ENCODE measurements around the gene TMEM260.

Gene TMEM260

DNA sequence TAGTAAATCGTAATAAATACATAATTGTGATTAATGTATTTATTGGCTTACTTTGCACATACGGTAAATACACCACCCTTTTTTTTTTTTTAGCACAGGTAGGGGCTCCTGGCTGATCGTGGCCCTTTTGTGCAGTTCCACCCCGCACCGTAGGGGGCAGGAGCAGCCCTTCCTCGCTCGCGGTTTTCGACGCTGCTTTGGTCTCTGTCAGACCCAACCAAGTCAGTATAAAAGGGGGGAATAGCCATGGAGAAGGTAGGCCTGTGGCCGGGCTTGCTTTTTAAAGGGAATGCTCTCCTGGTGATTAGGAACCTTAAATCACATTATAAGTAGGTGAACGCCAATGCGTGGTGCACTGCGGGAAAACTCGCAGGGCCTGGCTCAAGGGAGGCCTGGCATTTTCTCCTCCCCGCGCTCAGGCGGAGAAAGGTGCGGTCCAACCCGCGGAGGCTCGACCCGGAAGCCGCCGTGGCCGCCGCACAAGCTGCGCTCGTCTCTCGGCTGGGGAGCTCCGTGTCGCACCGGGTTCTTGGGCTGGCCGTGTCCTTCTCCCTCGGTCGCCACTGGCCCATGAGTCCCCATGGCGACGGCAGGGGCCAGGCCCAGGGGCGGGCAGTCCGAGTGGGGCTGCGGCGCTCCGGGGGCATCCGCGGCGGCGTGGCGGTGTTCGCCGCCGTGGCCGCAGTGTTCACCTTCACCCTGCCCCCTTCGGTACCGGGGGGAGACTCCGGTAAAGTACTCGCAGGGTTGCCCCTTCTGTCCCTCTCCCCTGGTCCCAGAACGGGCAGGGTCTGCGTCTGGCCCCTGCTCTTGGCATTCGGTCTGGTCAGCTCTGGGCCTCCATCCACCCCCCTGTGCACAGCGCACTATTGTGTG lies at the start of gene TMEM260:
Gene TMEM260, plus strand, starts transcription at position 454 of the 876 bp plus-strand sequence. Its CDS starts 117 bp downstream, at position 571.
- peak; percentile 77 to 85 for DNase-seq (ENCODE audit: low read depth in 2 of 2)

DNA sequence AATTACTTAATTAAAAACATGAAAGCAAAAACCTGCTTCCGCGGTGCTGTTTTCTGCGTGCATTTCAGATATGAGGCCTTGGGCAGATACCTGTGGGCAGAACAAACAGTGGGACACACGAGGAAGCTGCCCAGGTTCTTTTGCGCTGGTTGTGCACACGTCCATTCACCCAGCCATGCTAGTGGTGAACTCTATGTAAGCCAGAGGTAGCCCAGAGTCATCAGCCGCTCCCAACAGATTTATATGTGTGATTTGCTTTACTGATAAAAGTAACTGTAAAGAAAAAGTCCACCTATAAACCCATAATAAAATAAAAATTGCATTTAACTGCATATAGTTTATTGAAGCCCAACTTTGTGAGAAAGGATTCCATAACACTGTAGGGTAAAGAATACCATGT lies 47.1 kb upstream of the TMEM260 start:
- no peak for DNase-seq (ENCODE audit: low read depth in 2 of 2)

GRCh38 chr14:56534656-56535055 lies 44.9 kb upstream of the TMEM260 start:
- no peak for DNase-seq (ENCODE audit: low read depth in 2 of 2)

DNA sequence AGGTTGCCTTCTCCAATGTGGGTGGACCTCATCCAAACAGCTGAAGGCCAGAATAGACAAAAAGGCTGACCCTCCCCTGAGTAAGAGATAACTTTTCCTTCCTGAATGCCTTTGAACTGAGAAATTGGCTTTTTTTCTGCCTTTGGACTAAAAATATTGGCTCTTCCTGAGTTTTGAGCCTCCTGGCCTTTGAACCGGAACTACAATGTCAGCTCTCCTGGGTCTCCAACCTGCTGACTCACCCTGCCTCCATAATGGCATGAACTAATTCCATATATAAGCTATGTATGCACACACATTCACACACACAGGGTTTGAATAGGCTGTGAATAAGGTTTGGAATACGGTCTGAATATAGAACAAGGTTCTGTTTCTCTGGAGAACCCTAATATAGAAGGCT lies 39.7 kb upstream of the TMEM260 start:
- DNase-seq (ENCODE audit: low read depth in 2 of 2), result no peak

- no peak for DNase-seq (ENCODE audit: low read depth in 2 of 2)
Observed at GRCh38 chr14:56543436-56543835, 36.2 kb upstream of the TMEM260 start.

DNA sequence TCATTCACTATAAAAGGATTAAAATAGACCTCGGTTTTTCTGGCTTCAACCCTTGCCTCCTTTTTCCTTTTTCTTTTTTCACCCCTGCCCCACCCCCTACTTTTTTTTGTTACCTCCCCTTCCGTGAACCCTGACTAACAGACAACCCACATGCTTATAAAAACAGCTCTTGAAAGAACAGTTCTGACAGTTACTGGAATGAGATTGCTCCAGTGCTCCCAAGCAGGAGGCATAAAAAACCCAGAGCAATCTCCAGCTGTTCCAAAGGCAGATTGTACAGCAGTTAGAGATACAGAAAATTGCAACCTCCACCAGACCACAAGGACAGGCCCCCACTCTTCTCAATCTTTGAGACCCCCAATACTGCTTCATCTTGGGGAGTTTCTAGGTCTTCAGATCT lies 29.9 kb upstream of the TMEM260 start:
- no peak for DNase-seq (ENCODE audit: low read depth in 2 of 2)

- no peak for DNase-seq (ENCODE audit: low read depth in 2 of 2)
Observed at GRCh38 chr14:56552615-56553014, 27.0 kb upstream of the TMEM260 start.

DNA sequence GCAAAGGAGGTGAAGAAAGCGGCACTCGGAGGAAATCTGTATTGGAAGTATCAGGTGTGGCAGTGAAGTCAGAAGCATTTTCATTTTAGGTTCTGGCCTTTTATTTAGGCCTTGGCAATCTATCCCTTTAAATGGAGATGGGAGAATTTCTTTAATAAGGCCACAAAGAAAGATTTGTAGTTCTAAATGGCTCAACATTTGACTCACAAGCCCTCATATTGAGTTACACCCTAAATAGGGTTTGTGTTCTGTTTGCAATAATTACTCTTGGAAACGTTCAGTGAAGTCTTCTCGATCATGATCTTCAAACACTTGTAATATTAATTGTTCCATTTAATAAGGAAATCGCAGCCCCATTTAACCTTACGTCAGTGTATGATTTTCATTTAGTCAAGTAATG lies 25.3 kb upstream of the TMEM260 start:
- no peak for DNase-seq (ENCODE audit: low read depth in 2 of 2)

DNA sequence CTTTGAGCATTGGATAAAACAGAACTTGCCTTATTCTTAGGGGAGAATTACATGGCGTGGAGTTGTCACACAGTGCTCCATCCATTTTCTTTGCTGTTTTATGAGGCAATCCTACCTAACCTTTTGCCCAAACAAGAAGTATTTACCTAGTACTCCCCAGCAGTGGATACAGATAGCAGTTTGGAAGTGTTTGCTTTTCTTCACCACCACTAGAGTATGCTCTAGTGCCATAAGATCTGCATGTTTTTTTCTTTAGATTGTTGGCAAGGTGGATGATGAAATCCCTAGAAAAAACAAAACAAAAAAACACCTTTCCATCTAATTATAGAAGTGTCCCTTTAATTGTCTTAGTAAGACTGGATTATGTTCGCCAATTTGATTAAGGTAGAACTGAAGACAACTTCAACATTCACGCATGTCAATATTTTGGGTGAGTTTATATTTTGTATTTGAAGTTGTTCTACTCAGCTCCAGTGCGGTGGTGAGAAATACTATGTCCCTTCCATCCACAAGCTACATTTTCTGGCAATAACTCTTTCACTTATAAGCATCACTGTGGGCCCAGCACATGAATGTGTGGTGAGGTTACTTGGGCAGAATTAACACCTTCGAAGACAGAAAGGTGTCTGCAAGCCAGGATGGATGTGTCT lies 23.6 kb upstream of the TMEM260 start:
- no peak for DNase-seq (ENCODE audit: low read depth in 2 of 2)

DNA sequence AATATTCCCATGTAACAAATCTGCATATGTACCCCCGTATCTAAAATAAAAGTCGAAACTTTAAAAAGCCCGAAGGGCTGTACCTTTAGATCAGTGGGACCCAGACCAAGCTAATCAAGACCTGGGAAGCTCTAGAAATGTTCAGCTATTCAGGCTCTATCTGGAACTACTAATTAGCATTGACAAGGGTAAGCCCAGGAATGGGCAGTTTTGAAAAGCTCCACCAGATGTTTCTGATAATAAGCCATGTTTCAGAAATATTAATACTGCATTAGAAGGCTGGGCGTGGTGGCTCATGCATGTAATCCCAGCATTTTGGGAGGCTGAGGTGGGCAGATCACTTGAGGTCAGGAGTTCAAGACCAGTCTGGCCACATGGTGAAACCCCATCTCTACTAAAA lies 20.4 kb upstream of the TMEM260 start:
- DNase-seq (ENCODE audit: low read depth in 2 of 2), result no peak

DNA sequence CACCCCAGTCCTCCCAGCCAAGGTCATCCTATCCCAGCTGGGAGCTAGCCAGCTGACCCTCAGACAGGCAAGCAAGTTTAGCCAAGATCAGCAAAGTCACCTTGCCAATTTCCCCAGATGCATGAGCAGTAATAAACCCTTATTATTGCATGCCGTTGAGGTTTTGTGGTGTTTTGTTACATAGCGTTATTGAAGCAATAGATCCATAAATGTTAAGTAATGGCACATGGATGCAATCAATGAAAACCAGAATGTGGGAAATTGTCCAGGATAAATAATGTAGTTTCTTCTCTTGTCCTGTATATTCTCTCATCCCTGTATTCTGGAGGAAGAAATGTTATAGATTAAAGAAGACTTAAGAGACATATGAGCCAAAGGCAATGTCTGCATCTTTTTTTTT lies 18.0 kb upstream of the TMEM260 start:
- no peak for DNase-seq (ENCODE audit: low read depth in 2 of 2)

GRCh38 chr14:56562883-56563282 lies 16.7 kb upstream of the TMEM260 start:
- DNase-seq (ENCODE audit: low read depth in 2 of 2), result no peak

DNA sequence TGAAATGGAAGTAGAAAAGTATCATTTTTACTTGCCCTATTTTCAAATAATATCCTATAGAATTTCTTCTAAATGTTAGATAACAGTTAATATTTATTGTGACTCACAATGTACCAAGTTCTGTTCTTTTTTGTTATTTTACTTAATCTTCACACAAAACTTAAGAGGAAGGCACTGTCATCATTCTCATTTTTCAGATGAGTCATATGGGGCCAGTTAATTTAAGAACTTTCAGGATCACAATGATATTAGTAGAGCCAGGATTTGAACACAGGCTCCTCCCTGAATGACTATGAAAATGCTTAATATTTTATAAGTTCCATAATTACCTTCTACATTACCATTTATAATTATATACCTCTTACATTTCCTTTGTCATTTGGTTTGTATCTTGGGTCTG lies 10.4 kb upstream of the TMEM260 start:
- DNase-seq (ENCODE audit: low read depth in 2 of 2), result no peak

DNA sequence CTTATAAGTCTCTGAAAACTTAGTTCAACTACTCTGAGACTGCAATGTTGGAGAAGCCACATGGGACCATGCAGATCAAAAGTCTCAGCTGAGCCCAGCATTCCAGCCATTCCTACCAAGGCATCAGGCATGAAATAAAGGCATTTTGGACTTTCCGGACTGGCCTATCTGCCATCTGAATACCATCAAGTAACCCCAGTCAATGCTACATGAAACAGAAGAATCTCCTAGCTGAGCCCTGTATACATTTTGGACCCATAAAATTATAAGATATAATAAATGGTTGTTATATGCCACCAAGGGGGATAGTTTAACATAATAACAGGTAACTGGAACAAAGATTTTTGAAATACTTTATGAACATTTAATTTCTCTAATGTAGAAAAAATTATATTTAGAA lies 9.3 kb upstream of the TMEM260 start:
- no peak for DNase-seq (ENCODE audit: low read depth in 2 of 2)

DNA sequence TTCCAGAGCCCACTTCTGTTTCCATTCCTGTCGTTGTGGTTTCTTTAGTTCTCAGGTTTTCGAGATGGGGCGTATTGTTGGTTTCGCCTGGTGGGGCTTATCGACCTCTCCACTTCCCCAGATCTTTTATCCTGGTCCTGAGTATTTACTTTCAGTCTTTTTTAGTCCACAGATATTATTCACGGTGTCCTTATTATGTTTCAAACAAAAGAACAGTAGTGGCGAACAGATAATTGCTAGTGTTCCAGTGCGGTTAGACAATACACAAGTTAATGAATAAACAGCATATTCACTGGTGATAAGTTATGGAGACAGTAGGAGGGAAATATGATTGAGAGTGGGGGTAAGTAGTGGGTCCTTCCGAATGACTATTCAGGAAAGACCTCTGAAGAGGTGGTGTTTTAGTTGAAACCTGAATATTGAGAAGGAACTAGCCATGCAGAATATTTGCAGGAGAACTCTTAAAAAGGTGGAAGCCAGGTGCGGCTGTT lies 668 bp downstream of the TMEM260 start:
- no peak for DNase-seq (ENCODE audit: low read depth in 2 of 2)

- no peak for DNase-seq (ENCODE audit: low read depth in 2 of 2)
Observed at GRCh38 chr14:56581041-56581727, 1.6 kb downstream of the TMEM260 start.

DNA sequence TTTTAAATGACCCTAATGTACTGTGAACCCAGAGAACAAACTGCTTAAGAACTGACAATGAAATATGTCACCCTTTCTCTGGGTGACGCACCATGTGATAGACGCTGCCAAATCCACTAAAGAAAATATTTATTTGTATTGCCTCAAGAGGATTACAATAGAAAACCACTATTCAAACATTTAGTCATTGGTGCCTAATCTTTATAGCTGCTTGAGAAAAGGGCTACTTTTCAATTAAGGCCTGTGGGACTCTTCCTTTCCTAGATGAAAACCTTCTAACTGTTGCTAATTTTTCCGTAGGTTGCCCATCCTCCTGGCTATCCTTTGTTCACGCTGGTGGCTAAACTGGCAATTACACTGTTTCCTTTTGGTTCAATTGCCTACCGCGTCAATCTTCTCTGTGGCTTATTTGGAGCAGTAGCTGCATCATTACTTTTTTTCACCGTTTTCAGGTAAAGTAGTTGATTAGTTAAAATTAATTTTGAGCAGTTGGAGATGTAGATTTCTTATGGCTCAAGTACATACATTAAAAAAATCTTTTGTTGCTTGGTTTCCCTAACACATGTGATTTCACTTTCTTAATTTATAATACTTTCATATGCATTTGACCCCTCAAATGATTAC lies 6.0 kb downstream of the TMEM260 start:
- no peak for DNase-seq (ENCODE audit: low read depth in 2 of 2)

- no peak for DNase-seq (ENCODE audit: low read depth in 2 of 2)
Observed at GRCh38 chr14:56587701-56588100, 8.1 kb downstream of the TMEM260 start.

GRCh38 chr14:56590535-56590960 lies 10.9 kb downstream of the TMEM260 start:
- no peak for DNase-seq (ENCODE audit: low read depth in 2 of 2)

GRCh38 chr14:56592746-56593544 lies 13.3 kb downstream of the TMEM260 start:
- DNase-seq (ENCODE audit: low read depth in 2 of 2), result no peak

- no peak for DNase-seq (ENCODE audit: low read depth in 2 of 2)
Observed at GRCh38 chr14:56594428-56594827, 14.8 kb downstream of the TMEM260 start.

Data from stimulated activated CD4-positive, alpha-beta T cell treated with anti-CD3 and anti-CD28 coated beads, Interleukin-12 subunit alpha, Interleukin-12 subunit beta, amount 100 ng/mL, for 24 hours (primary cell).